COLO829 (cell line): Measurements from ENCODE around the gene IQCH.
"Not testable (repeated sequence)": the region's sequence is repeated elsewhere in the genome, so short reads cannot be mapped to it uniquely, and the experiment has no call there.

ENCODE experiments used
- DNase-seq: peaks from one replicate; pipeline ENCODE4 v3.0.0; 2012; ENCODE audit warnings: low spot score

Gene IQCH

DNA sequence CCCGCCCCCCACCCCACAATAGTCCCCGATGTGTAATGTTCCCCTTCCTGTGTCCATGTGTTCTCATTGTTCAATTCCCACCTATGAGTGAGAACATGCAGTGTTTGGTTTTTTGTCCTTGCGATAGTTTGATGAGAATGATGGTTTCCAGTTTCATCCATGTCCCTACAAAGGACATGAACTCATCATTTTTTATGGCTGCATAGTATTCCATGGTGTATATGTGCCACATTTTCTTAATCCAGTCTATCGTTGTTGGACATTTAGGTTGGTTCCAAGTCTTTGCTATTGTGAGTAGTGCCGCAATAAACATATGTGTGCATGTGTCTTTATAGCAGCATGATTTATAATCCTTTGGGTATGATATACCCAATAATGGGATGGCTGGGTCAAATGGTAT is 193.8 kb downstream of the IQCH start:
- DNase-seq: not testable (repeated sequence)

DNA sequence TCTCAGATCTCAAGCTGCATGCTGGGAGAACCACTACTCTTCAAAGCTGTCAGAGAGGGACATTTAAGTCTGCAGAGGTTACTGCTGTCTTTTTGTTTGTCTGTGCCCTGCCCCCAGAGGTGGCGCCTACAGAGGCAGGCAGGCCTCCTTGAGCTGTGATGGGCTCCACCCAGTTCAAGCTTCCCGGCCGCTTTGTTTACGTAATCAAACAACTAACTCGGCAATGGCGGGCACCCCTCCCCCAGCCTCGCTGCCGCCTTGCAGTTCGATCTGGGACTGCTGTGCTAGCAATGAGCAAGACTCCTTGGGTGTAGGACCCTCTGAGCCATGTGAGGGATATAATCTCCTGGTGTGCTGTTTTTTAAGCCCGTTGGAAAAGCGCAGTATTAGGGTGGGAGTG is 199.1 kb downstream of the IQCH start:
- not testable (repeated sequence) for DNase-seq

DNA sequence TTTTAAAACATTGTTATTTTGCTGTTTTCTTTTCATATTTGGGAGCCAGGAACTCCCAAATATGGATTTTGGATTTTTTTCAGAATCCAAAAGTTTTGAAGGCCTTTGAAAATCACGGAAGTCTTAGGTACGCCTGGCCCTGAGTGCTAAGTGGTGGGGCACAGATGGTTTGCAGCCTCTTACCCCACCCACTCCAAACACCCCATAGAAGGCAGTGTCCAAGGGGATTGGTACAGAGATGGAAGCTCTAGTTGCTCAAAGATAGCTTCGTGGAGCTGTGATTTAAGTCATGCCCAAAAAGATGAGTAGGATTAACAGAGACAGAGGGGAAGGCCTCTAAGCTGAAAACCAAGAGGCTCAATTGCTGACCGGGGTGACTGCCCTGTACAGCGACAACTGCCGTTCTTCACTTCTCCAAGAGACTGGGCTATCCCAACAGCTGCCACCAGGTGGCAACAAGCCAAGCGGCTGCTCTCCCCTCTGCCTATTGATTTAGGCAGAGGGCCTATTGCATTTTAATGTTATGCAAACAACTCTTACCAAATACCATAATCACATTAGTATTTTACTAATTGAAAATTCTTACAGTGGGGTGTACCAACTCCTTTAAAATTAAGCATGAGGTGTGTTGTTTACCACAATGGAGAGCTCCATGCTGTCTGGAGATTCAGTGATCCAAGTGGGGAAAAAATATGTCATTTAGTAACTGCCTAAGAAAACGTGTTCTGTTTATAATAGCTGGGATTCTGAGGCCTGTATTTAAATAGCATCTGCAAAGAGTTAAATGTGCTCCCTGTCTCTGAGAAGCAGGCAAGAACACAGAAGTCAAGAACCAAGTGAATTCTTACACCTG is 202.3 kb downstream of the IQCH start:
- DNase-seq: peak; percentile 24

DNA sequence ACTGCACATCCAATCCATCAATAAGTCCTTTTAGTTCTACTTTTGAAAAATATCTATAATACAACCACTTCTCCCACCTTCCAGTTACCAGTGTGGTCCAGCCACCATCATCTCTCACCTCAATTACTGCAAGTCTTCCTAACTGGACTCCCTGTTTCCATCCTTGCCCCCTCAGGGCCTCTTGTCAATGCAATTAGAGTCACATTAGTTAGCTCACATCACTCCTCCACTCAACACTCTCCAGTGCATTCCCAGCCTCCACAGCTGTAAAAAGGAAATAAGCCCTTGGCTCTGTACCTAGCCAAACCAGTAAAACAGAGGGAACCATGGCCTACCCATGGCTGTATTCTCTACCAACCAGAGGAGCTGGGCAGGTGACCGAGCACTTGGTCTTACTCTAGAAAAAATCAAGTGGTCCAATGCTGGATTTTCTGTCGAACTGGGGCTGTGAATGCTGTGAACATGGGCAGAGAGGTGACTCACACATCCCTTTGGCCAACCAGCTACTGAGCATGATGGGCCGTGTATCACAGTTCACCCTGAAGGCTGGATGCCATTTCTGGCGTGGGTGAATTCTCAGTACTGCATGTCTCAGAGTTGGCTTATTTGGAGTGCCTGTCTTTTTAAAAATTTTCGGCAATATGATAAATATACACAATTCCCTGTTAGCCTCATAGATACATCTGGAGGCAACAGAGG is 203.9 kb downstream of the IQCH start:
- no peak for DNase-seq

DNA sequence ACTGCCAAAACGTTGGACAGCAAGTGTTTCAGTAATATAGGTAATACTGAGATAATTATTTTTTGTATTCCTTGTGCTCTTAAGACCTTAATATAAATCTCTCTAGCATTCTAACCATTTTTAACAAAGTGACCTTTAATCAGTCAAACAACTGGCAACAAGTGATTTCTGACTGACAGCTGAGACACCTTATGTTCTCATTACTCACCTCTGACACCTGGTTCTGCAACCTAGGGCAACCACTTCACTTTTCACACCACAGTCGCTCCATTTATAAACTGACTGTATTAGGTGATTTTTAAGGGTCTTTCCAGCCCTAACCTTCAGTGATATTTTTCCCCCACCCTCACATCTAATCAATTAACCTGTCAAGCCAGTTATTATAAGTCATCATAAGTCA is 205.9 kb downstream of the IQCH start:
- no peak for DNase-seq

DNA sequence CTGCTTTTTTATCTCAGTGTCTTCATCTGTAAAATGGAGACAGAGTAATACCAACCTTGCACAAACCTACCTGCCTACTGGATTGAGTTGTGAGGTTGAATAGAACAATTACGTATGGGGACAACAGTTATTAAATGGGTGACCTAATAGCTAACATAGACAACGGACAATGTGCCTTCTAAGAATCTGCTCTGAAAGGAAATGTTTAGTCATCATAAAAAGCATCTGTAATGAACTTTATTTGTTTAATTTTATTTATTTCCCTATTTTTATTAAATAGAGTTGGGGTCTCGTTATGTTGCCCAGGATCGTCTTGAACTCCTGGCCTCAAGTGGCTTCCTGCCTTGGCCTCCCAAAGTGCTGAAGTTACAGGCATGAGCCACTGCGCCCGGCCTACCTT is 207.1 kb downstream of the IQCH start:
- no peak for DNase-seq

DNA sequence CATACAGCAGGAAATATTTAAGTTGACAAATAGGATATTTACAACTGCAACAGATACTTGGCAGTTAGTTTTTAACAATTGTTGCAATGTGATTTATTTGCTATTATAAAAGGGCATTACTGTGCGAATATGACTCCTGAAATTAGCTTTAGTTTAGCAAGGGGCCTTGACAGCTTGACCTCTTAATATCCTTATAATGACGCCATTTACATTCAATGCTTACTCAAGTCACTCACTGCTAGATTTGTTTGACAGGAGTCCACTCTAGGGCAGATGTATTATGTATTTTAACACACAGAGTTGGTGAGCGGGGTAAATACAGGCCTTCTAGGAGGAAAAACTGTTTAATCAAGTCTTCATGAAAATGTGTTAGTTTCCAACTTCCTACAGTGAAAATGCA is 208.3 kb downstream of the IQCH start:
- no peak for DNase-seq

DNA sequence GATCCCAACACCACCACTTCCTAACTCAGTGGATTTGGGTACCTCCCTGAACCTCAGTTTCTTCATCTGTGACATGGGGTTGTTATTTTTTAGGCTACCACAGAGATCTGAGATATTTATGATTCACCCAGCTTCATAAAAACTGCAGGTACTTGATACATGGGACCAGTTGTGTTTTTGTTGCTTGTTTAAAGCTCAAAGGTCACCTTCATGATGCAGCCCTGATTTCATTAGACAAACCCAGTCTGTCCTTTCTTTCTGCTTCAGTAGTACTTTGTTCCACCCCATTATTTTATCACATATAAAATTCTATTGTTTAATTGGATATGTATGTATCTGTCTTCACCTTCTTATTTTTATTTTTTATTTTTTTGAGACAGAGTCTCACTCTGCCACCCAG is 208.9 kb downstream of the IQCH start:
- no peak for DNase-seq

DNA sequence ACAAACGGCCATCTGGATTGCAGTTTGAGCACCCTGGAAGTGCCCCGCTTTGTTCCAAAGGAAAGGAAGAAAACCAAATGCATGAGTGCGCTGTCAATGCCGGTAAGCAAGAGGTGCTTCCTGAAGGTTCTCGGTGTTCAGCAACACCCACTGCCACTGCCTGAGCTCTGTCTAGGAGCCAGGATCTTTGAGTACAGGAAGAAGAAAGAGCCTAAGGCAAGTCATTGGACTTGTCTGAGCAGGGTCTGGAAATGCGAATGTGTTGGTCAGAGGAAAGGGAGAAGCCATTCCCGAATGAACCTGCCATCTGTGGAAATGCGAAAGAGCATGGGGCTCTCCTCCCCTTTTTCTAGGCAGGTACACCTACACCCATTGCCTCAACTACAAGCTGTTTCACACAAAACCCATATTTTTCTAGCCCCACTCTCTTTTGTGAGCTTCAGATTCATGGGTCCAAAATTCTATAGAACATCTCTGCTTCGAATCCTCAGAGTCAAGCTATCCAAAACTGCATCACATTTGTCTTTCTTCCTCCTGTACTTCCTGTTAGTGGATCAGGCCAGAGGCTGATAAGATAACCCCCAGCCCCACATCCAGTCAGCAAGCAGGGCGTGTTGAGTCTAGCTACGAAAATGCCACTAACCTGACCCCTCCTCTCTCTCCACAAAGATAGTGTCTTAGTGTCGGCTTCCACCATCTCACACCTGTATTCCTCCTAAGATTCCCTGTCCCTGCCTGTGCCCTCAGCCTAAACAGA is 210.8 kb downstream of the IQCH start:
- no peak for DNase-seq

DNA sequence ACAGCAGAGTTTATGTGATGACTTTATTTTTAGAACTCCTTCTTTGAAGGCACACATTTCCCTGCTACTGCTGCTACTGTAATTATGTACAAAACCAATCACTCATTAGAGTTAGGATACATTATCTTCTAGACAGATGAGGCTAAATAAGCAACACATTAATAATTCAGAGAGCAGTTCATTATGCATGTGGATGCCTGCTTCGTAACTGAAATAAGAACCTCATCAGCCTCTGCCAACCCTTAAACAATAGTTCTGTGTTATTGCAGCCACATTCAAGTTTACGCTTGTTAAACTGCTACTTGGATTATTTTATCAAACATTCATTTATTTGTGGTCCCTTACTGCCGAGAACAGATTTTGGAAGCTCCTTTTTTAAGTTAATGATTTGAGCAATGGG is 213.8 kb downstream of the IQCH start:
- DNase-seq: peak; percentile 6

DNA sequence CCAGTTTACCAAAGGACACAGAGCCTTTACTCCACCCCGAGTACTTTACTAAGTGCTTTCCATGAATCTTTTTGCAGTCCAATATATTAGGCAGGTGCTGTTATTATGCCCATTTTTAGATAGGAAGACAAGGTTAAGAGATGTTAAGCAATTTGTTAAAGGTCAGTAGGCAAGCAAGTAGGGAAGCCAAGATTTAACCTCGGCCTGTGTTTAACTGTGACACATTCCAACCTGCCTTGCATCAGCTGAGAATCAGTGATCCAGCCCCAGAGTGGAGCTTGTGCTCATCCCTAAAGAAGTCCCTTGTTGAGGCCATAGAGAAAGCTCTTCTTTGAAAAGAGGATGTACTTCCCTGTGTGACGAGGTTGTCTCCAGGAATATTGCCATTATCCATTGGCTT is 215.1 kb downstream of the IQCH start:
- no peak for DNase-seq

DNA sequence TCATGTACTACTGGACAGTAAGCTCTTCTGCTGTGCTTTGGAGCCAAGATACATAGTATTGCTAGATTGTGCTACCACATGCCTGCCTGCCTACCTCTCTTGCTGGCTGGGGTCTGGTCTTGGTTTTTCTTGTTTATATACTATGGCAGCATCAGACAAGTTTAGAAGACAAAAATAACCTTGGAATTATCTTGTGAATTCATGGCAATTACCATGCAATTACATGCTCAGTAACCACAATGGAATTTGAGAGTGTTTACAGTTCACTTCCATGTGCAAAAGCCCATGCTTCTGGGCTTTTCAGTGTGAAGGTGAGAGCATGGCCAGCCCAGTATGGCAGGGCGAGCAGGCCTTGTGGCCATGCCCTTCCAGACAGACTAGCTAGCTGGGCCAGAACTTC is 218.4 kb downstream of the IQCH start:
- no peak for DNase-seq

DNA sequence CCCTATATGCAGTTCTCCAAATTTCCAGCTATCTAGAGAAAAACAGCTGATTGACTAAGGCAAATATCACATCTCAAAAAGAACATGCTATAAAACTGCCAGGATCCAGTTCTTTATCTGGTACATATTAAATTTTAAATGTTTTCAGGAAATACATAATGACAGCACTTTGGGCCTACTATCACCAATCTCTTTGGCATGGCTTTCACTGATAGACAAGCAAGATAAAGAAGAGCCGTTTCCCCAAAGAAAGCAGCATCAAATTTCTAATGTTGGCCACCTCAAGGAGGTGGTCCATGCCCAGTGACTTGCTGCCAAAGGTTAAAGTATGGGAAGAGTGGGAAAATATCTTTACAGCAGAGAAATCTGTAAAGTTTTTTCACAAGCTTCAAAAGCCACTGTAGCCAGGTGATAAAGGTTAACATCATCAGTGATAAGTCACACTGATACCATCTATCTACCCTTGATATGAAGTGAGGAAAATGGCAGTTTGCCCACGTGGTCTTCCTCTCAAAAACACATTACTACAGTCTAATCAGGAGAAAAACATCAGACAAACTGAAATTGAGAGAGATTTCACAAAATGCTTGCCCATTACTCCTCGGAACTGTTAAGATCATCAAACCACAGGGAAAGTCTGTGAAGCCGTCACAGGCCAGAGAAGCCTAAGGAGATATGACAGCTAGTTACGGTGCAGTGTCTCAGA is 220.0 kb downstream of the IQCH start:
- no peak for DNase-seq

DNA sequence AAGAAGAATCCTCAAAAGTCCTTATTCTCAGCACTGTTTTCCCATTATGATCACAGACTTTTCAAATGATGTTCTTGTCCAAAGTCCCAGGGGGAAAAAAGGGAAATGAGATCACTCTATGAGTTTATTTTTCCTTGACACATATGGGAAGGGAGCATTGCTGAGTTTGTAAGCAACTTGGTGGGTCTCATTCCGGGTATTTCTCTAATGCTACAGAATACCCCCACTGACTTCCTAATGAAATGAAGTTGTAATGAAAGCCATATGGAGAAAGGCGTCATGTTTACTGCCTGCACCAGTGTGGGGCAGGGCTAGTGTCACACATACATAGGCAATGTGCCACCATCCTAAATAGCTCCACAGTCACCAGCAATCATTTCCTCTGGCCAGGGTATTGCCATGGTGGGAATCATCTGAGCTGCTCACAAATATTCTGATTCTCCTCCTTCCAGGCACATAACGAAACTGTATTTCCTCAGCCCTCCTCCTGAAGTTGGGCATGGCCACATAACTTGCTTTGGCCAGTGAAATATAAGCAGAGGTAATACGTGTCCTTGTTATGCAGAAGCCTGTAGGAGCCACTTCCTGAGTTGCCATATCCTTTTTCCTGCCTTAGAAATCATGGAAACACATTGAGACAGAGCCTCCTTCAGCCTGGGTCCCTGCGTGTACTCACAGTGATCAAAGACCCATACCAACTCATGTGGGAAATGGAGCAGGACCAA is 225.4 kb downstream of the IQCH start:
- DNase-seq: no peak

DNA sequence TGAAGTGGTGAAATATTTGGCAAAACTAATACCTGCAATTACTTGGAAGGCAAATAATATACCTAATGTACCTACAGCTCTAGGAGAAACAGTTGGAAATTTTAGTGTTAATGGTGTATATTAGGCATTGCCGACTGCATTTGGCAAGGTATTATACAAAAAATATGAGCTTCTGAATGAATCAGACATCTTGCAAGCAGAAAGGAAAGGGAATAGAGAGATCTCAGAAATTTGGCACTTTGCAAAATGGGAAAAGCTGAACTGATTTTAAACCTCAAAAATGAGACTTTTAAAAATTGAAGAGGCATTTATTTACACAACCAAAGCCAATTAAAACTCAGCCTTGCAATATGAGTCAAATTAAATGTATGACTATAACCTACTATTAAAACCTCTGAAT is 226.2 kb downstream of the IQCH start:
- DNase-seq: no peak

DNA sequence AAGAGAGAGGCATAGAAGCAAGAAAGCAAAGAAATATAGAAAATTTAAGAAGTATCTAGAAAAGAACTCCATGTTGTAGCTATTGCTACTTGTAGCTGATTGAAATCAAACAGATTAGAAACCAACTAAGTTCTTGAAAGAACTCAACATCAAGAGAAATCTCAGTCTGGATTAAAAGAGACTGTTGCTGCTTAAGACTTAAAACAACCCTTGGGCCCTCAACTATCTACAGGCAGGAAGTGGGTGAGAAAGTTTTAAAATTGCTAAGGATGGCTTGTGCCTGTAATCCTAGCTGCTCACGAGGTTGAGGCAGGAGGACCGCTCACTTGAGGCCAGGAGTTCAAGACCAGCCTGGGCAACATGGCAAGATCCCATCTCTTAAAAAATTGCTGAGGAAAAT is 227.1 kb downstream of the IQCH start:
- DNase-seq: no peak

DNA sequence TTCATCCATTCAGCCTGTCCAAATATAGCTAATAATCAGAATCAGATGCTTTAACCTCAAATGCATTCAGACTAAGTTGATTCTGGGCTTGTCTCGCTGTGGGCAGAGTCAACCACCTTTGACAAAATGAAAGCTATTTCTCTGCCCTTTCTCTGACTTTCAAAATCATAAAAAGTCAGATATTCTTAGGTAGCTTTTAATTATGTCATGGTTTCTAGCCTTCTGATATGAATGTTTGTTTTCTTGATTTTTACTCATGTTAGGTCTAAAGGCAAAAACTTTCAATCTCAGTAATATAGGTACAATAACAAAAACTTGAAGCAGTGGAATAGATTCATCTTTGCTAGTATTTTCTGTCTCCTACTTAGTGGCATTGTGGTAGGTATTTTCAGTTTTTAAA is 241.0 kb downstream of the IQCH start:
- no peak for DNase-seq

DNA sequence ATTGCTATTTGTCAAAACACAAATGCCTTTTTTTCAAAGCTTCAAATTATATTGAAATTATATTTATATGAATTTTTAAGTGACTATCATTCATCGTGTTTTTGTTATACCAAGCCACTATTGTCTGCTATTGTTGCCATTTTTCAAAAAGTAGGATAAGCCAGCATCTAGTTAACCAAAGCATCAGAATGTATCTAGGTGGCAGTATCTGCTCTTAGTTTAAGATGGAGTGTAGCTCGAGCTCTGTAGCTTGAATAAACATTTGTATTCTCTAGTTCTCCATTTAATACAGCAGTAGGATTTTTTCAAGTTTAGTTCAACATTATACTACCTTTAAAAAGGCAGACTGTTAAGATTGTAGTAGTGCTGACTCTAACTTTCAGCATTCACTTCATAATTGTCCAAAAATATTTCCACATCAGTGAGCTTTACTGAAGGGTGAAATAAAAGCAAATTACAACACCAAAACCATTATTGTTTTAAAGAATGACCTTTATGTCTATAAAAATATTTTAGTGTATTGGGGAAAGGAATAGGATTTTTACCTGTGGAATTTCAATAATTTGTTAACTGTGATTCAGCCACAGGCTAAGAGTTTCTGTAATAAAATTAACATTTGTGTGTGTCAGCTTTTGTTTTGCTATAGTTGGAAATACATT is 246.7 kb downstream of the IQCH start:
- DNase-seq: peak; percentile 5

DNA sequence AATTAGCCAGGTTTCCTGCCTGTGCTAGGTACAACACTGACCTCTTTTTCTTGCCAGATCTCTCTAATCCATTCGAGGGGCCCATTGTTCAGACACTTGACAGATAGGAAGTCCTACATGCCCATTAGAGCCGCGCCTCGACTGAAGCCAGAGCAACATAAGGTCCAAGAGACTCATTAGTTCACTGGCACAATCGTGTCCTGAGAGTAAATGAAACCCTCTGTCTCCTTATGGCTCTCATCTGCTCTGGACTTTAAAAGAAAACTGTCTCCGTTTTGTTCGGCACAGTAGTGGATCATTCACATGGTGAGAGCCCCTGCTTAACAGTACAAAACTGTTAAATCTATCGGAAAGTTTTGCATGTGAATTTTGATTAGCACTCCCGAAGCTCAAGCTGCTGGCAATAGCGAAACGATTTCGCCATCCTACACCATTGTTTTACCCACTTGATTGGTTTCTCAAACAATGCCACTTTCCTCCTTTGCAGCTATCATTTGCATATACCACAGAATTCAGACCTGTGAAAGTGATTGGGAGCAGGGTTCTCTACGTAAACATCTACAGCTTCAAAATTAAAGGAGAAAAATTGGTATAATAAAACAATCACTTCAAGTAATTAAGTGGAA is 247.4 kb downstream of the IQCH start:
- no peak for DNase-seq

DNA sequence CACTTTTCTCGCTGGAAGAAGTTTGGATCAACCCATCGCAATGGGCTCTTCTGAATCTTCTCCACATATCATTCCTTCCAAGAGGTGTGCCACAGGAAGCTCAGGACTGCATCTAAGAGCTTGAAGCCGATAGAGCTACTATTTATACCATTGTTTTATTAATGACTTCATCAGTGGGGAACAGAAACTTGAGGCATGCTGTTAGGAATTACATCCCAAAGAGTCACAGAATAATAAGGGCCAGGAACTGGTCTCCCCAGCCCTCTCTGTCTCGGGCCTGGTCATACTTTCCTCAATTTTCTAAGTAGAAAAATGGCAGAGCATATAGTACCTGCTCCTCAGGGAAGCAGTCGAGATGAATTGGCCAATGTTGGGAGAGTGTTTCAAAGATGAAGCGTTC is 249.5 kb downstream of the IQCH start:
- DNase-seq: no peak

DNA sequence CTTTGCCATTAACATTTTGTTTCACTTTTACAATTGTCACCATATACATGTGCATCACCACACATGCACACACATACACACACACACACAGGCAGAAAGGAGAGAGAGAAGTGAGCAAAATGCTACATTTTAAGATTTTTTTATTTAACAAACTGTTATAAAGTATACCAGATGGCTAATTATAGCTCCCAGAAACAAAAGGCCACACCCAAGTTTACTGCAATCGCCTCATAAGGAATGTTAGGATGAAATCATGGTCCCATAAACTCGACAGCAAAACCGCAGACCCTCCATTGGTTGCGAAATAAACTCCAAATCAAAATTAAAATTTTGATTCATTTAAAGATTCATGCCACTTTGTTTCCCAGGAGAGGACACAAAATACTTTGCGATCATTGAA is 250.2 kb downstream of the IQCH start:
- DNase-seq: no peak
